HG03108 (cell line): ENCODE results near the gene TNPO3.

Experiments used
- ATAC-seq: cut with Tn5 transposase; IDR thresholded peaks from one replicate; pipeline ENCODE4 v1.9.1; 2021; ENCODE audit warnings: moderate library complexity; ENCODE audit not compliant: unreplicated experiment

TNPO3 gene

GRCh38 chr7:128940494-128941322, 114.2 kb downstream of the TNPO3 start:
- peak; percentile 42 for ATAC-seq

- peak; percentile 18 for ATAC-seq
These were observed 115.0 kb downstream of the TNPO3 start for GRCh38 chr7:128939861-128940410.

GRCh38 chr7:128939075-128939860, 115.6 kb downstream of the TNPO3 start:
- ATAC-seq = peak; percentile 11

- ATAC-seq = no peak
These were observed 116.3 kb downstream of the TNPO3 start for GRCh38 chr7:128938544-128939074.

GRCh38 chr7:128937647-128938543, 117.0 kb downstream of the TNPO3 start, which contains the start of gene IRF5:
TSS of gene IRF5 (plus strand) at chr7:128937927. CDS start at chr7:128942082, 4,155 bp downstream.
- no peak for ATAC-seq

GRCh38 chr7:128937271-128937646, 117.7 kb downstream of the TNPO3 start:
- no peak for ATAC-seq

GRCh38 chr7:128936798-128937197, 118.1 kb downstream of the TNPO3 start:
- ATAC-seq = no peak

GRCh38 chr7:128935342-128935730, 119.6 kb downstream of the TNPO3 start:
- no peak for ATAC-seq

- peak; percentile 26 for ATAC-seq
These were observed 120.3 kb downstream of the TNPO3 start for GRCh38 chr7:128934361-128935341.

- peak; percentile 37 for ATAC-seq
These were observed 121.6 kb downstream of the TNPO3 start for GRCh38 chr7:128933180-128933891.

GRCh38 chr7:128932862-128933179, 122.1 kb downstream of the TNPO3 start:
- ATAC-seq = no peak

GRCh38 chr7:128931965-128932861, 122.7 kb downstream of the TNPO3 start:
- ATAC-seq = no peak

GRCh38 chr7:128931190-128931798, 123.6 kb downstream of the TNPO3 start:
- ATAC-seq = no peak

GRCh38 chr7:128928882-128929788, 125.8 kb downstream of the TNPO3 start:
- no peak for ATAC-seq

- ATAC-seq = no peak
These were observed 126.6 kb downstream of the TNPO3 start for GRCh38 chr7:128928159-128928813.
